GM19397 (cell line): ENCODE data around the gene SNX25.
"Not testable (repeated sequence)": the region's sequence is repeated elsewhere in the genome, so short reads cannot be mapped to it uniquely, and the experiment has no call there.

Experiments
- ATAC-seq: cut with Tn5 transposase; IDR thresholded peaks from one replicate; pipeline ENCODE4 v1.9.1; 2021; ENCODE audit warnings: mild to moderate bottlenecking, moderate library complexity; ENCODE audit not compliant: unreplicated experiment

The SNX25 gene

DNA sequence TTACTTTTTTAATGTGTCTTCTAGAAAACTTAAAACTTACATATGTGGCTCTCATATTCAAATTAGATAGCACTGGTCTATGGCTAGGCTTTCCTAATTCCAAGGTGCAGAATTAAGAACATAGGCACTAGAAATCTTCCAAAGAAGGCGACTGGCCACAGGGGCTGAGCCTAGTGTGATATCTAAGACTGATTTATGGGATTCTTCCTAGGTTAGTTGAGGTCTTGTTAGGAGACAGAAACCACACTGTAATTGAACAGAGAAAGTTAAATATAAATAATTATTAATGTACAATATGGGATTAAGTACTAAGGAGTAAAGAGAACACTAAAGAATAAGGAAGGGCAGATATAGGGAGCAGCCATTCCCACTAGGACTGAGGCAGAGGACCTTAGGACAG lies 48.3 kb downstream of the SNX25 start:
- ATAC-seq = no peak

DNA sequence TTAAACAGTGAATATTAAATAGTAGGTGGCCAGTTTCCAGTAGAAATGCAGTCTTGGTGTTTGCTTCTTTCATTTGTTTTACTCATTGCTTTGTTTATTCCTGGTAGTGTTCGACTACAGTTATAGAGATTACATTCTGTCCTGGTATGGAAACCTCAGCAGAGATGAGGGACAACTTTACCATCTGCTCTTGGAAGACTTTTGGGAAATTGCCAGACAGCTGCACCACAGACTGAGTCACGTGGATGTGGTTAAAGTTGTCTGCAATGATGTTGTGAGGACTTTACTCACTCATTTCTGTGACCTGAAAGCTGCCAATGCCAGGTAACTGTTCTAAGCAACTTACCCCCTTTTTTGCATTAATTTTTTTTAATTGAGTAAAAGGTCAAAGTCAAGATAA lies 49.3 kb downstream of the SNX25 start:
- ATAC-seq = not testable (repeated sequence)

- ATAC-seq = no peak
These were observed 50.3 kb downstream of the SNX25 start for GRCh38 chr4:185259719-185260118.

DNA sequence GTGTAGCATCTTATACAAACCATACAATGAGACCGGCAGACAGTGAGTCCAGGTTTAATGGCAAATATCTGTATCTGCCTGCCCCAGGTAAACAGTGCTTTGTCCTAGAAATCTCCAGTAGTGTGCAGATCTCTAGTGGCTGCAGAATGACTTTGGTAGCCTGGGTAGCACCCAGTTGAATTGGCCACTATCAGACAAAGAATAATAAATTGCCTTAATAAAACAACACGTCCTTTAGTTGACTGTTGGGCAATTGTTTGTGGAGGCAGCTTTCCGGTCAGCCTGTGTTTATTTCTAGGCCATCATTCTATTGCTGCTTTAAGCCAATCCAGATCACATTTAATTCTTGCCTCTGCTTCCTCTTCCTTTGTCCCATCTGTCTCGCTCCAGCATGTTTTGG lies 52.5 kb downstream of the SNX25 start:
- no peak for ATAC-seq

DNA sequence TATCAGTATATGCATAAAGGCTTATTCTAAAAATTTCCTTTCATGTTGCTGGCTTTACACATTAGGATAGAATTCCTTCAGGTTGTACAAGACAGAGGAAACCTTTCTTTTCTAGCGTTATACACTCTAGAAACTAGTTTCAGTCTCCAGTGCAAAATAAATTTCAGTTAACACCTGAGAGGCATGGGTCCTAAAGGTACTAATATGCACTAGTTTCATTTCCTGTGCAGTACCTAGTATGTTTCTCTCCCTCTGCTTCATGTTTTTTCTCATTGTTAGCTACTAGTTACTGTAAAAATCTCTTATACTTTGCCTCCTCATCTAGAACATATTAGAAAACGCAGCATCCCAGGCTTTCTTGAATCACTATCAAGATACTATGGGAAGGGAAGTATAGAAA lies 54.0 kb downstream of the SNX25 start:
- ATAC-seq = no peak

GRCh38 chr4:185265942-185266341 lies 56.5 kb downstream of the SNX25 start:
- peak; percentile 80 for ATAC-seq

DNA sequence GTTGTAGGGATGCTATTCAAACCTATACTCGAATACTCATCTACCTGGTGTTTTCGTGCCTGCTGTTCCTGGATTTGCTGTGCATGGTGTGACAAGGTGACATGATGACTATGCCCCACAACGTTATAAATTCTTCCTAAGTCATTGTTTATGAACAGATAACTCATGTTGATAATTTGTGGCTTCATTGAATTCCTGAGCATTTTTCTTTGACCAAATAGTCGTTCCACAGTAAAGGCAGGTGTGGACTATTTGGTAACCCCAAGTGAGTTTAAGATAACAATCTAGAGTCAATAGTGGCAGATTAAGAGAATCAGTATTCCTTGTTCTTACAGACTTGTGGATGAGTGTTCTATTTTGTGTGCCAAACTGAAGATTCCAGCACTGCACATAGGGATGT lies 59.9 kb downstream of the SNX25 start:
- no peak for ATAC-seq

DNA sequence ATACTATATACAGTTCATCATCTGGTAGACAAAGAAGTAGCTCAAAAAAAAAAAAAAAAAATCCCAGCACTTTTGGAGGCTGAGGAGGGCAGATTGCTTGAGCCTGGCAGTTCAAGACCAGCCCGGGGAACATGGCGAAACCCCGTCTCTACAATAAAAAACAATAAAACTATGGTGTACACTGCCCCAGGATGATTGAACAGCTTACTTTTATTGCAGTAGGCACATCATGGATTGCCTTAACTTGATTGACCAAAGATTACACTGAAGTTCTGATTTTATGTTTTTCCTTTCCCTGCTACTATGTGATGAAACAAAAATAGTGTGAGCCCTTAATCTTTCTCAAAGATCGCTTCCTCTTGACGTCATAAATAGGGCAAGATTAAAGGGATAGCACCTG lies 60.6 kb downstream of the SNX25 start:
- no peak for ATAC-seq

GRCh38 chr4:185270885-185271284 lies 61.5 kb downstream of the SNX25 start:
- ATAC-seq = no peak

- no peak for ATAC-seq
These were observed 62.8 kb downstream of the SNX25 start for GRCh38 chr4:185272245-185272644.

- no peak for ATAC-seq
These were observed 66.1 kb downstream of the SNX25 start for GRCh38 chr4:185275501-185275900.

- no peak for ATAC-seq
These were observed 66.6 kb downstream of the SNX25 start for GRCh38 chr4:185276036-185276435.

- no peak for ATAC-seq
These were observed 69.3 kb downstream of the SNX25 start for GRCh38 chr4:185278716-185279115.

- no peak for ATAC-seq
These were observed 71.2 kb downstream of the SNX25 start for GRCh38 chr4:185280608-185281007.

DNA sequence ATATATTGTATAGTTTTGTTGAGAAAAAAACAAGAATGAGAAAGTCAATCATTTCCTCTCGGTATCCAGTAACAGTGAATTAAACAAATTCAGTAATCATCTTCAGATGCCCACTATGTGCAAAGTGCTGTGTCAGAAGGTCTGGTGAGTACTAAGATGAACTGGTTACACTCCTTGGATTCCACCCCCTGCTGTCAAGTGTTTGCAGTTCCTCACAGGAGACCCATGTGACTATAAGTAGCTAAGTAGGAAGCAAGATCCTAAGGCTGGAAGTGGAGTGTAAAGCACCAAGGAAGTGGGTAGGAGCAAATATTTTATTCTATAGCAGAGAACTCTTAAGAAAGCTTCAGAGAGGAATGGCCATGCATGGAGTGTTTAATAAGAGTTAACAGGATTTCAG lies 73.6 kb downstream of the SNX25 start:
- no peak for ATAC-seq

GRCh38 chr4:185283723-185284122 lies 74.3 kb downstream of the SNX25 start:
- no peak for ATAC-seq

- no peak for ATAC-seq
These were observed 76.4 kb downstream of the SNX25 start for GRCh38 chr4:185285632-185286393.

DNA sequence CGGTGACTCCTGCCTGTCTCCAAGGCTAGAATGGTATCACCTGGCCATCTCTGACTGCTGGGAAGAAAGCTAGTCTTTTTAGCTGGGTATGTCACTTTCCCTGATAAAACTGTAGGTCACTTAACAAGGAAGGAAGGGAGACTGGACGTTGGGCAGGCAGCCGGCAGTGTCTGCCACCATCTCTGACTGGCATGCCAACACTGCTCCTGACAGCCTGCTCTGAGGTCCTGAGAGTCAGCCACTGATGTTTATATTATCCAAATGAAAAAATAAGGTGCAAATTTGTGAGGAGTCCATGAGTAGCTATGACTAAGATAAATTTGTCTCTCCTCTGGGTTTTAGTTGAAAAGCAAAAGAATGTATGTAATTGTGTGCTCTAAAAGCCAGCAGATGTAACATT lies 77.2 kb downstream of the SNX25 start:
- no peak for ATAC-seq

DNA sequence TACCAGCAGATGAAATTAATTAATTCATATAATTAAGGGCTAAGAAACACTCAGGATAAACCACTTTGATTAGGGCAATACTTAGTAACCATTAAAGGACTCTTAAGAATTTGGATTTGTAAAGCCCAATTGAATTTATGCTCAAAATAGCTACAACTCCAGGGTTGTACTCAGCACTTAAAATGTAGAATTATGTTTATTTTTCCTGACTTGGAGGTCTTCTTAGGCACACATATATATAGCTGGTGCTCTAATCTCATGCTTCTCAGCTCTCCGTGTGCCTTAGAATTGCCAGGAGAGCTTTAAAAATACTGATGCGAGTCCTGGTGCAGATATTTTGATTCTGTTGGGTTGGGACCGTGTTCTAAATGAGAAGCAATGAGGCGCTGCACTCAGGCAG lies 77.6 kb downstream of the SNX25 start:
- no peak for ATAC-seq

GRCh38 chr4:185290018-185290607 lies 80.7 kb downstream of the SNX25 start:
- ATAC-seq = no peak

DNA sequence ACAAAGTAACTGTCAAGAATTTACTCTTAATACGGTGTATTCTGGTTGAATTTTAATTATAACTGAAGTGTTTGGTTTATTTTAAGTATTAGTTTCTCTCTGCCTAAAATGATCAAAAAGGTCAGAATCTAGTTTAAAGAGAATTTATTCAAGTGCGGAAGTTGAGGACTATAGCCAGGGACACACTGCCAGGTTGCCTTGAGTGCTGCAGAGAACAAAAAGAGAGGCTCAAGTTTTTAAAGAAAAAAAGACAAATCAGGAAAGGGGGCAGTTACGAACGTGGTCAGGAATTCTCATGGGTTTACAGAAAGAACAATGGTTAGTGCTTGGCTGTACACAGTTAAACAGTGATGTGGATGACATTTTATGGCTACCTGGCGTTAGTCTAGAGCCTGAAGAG lies 81.3 kb downstream of the SNX25 start:
- ATAC-seq = no peak

DNA sequence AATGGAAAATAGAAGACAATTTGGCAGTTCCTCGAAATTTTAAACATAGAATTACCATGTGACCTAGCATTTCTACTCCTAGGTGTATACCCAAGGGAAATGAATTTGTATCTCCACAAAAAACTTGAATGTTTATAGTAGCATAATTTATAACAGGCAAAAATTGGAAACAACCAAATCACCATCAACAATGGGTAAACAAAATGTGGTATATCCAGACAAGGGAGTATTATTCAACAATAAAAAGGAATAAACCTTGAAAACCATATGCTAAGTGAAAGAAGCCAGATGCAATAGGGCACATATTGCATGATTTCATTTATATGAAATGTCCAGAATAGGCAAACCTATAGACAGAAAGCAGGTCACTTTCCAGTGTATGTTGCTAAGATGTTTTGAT lies 83.8 kb downstream of the SNX25 start:
- no peak for ATAC-seq
